ENCODE measurements around the gene ATP8B1. TPM values are rescaled to one million over a fixed set of nuclear protein-coding genes. Genes with fewer than 3 reads are reported as not detected.
"Not testable (repeated sequence)": the region's sequence is repeated elsewhere in the genome, so short reads cannot be mapped to it uniquely, and the experiment has no call there.

Gene ATP8B1
- total RNA-seq, 4 donors from 2014 or later, result 1.6 to 4.2 (median 2.6) TPM

DNA sequence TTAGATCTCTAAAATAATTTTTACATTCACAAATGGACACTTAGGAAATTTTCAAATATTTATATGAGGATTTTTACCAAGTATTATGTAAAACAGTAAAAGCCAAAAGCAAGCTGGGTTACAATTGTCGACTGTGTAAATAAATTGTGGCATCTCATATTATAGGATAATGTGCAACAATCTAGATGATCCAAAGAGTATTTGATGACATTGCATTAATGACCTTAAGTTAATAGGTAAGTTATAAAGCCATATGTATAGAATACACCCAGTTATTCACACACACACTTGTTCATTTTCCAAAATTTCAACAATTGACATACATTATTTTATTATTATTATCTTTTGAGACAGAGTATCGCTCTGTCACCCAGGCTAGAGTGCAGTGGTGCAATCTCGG, 69.3 kb downstream of the ATP8B1 start:
- H3K36me3 ChIP-seq, result no peaks in the 10 kb centered on the region
- ATAC-seq (no peak), DNase-seq (no peak)
- H3K9me3 ChIP-seq, result no peaks in the 10 kb centered on the region
- in situ Hi-C loops (cut with MboI; ENCODE audit: low sequenced_read_pairs in 4 of 4), result no loop called here
- no peak overlapping the region for H3K27ac ChIP-seq
- H3K4me1 ChIP-seq, result no peaks in the 10 kb centered on the region
- TF ChIP-seq POLR2A (IDR thresholded peaks at IDR 0.05), result no peak
- TF ChIP-seq, protein P1, sequence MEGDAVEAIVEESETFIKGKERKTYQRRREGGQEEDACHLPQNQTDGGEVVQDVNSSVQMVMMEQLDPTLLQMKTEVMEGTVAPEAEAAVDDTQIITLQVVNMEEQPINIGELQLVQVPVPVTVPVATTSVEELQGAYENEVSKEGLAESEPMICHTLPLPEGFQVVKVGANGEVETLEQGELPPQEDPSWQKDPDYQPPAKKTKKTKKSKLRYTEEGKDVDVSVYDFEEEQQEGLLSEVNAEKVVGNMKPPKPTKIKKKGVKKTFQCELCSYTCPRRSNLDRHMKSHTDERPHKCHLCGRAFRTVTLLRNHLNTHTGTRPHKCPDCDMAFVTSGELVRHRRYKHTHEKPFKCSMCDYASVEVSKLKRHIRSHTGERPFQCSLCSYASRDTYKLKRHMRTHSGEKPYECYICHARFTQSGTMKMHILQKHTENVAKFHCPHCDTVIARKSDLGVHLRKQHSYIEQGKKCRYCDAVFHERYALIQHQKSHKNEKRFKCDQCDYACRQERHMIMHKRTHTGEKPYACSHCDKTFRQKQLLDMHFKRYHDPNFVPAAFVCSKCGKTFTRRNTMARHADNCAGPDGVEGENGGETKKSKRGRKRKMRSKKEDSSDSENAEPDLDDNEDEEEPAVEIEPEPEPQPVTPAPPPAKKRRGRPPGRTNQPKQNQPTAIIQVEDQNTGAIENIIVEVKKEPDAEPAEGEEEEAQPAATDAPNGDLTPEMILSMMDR (IDR thresholded peaks at IDR 0.05 in 4 of 5, conservative IDR thresholded peaks at IDR 0.05 in 1 of 5), result no peak
- H3K4me3 ChIP-seq, result no peak overlapping the region
- intact Hi-C loops (cut with DNase I; ENCODE audit: low total_unique reads), result no loop called here
- no peaks in the 10 kb centered on the region for H3K27me3 ChIP-seq

DNA sequence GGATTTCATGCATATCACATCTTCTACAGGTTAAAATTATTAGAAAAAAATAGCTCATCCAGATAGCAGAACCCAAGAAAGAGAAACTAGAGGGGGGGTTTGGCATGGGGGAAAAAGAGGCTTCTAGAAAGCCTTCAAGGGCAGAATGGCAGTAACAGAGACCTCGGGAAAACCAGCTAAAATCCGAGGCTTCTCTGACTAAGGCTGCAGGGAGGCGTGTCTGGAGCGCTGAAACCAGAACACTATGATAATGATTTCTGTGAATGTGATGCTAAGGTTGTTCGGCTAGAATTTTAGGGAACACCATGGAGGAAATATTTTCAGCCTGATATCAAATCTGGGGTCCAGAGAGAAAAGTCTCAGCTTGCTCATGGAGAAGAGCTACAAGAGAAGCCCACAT, 73.0 kb downstream of the ATP8B1 start:
- ATAC-seq (no peak), DNase-seq (no peak)
- Histone ChIP-seq H3K36me3 (peaks cover 0 to 7% of the 10 kb centered on the region in 2 donors), H3K4me1 (no peaks in the 10 kb centered on the region), H3K4me3 (no peak overlapping the region), H3K27ac (no peak overlapping the region), H3K9me3 (no peaks in the 10 kb centered on the region), H3K27me3 (no peaks in the 10 kb centered on the region)
- in situ Hi-C loops (cut with MboI; ENCODE audit: low sequenced_read_pairs in 4 of 4), result no loop called here
- no peak for TF ChIP-seq POLR2A (IDR thresholded peaks at IDR 0.05)
- TF ChIP-seq, protein P1 (IDR thresholded peaks at IDR 0.05 in 4 of 5, conservative IDR thresholded peaks at IDR 0.05 in 1 of 5), result no peak
- intact Hi-C loops (cut with DNase I; ENCODE audit: low total_unique reads), result no loop called here

DNA sequence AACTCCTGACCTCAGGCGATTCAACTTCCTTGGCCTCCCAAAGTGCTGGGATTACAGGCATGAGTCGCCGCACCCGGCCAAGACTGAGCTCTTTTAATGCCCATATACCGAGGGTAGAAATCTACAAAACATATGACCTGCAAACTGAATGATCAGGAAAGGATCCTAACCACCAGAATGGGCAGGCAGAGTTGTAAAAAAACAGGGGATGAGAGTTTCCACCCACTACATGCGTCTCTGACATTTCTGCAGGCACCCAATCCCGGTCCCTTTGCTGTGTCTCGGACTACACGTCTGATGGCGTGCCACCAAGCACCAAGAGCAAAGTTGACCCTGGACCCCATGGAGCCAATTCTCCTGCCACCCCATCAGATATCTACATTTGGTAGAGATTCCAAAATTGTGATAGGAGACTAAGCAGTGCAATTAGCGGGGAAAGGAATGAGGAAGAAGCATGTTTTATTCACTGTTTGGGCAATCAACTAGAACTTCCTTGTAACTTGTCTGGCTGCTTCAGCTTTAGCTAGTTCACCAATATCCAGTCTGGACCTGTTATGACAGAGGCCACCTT, 74.1 kb downstream of the ATP8B1 start:
- Histone ChIP-seq H3K27ac (no peak overlapping the region), H3K27me3 (no peaks in the 10 kb centered on the region), H3K4me3 (no peak overlapping the region), H3K36me3 (peaks cover 0 to 7% of the 10 kb centered on the region in 2 donors), H3K4me1 (no peaks in the 10 kb centered on the region), H3K9me3 (no peaks in the 10 kb centered on the region)
- no peak for ATAC-seq
- intact Hi-C loops (cut with DNase I; ENCODE audit: low total_unique reads), result no loop called here
- no peak for DNase-seq
- in situ Hi-C loops (cut with MboI; ENCODE audit: low sequenced_read_pairs in 4 of 4), result no loop called here
- TF ChIP-seq, protein P1 (IDR thresholded peaks at IDR 0.05 in 4 of 5, conservative IDR thresholded peaks at IDR 0.05 in 1 of 5), result no peak
- TF ChIP-seq POLR2A (IDR thresholded peaks at IDR 0.05), result no peak

DNA sequence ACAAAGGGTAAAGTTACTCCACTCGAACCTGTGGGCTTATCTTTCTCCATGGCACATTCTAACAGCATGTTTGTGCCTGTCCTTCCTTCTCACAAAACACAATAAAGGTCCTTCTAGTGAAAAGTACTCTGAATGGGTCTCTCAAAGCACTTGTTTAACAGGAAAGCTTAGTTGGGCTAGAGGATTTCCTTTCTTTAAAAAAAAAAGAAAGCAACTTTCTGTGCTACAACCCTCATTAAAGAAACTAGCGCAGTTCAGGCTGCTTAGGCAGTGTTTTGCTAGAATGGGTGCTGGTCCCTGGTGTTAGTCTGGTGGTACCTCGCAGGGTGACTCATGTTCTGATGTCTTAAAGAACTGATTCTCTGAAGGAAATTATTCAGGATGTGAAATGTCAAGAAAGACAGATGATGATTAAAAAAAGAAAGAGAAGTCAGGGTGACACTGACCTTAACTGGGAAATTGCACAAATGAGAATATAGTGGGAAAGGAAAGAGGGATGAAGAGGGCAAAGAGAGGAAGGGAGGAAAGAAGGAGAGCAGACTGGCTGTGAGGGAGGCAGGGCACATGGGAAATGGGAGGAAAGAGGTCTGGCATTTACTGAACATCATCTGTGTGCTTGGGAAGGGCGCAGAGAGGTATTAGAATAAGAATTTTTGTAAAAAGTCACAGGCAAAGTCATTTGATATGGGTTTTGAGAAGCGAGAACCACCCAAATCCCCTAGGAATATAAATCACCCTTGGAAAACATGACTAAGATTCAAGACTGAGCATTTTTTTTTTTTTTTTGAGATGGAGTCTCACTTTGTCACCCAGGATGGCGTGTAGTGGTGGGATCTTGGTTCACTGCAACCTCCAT, 74.9 kb downstream of the ATP8B1 start:
- no peaks in the 10 kb centered on the region for H3K9me3 ChIP-seq
- no peak overlapping the region for H3K4me3 ChIP-seq
- no peaks in the 10 kb centered on the region for H3K27me3 ChIP-seq
- TF ChIP-seq, protein P1 (IDR thresholded peaks at IDR 0.05 in 4 of 5, conservative IDR thresholded peaks at IDR 0.05 in 1 of 5), result no peak
- no peak for TF ChIP-seq POLR2A (IDR thresholded peaks at IDR 0.05)
- in situ Hi-C loops (cut with MboI; ENCODE audit: low sequenced_read_pairs in 4 of 4), result no loop called here
- H3K4me1 ChIP-seq, result no peaks in the 10 kb centered on the region
- H3K36me3 ChIP-seq, result peaks cover 0 to 7% of the 10 kb centered on the region in 2 donors
- intact Hi-C loops (cut with DNase I; ENCODE audit: low total_unique reads), result no loop called here
- no peak for DNase-seq
- H3K27ac ChIP-seq, result peak overlapping the region in 1 of 4 donors; percentile 43
- ATAC-seq, result no peak

DNA sequence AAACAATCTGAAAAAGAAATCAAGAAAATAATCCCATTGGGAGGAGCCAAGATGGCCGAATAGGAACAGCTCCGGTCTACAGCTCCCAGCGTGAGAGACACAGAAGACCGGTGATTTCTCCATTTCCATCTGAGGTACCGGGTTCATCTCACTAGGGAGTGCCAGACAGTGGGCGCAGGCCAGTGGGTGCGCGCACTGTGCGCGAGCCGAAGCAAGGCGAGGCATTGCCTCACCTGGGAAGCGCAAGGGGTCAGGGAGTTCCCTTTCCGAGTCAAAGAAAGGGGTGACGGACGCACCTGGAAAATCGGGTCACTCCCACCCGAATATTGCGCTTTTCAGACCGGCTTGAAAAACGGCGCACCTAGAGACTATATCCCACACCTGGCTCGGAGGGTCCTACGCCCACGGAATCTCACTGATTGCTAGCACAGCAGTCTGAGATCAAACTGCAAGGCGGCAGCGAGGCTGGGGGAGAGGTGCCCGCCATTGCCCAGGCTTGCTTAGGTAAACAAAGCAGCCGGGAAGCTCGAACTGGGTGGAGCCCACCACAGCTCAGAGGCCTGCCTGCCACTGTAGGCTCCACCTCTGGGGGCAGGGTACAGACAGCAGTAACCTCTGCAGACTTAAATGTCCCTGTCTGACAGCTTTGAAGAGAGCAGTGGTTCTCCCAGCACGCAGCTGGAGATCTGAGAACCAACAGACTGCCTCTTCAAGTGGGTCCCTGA, 83.7 kb downstream of the ATP8B1 start:
- H3K9me3 ChIP-seq; in situ Hi-C loops (cut with MboI; ENCODE audit: low sequenced_read_pairs in 4 of 4); H3K4me3 ChIP-seq; intact Hi-C loops (cut with DNase I; ENCODE audit: low total_unique reads); H3K27me3 ChIP-seq; H3K27ac ChIP-seq; H3K36me3 ChIP-seq; ATAC-seq; H3K4me1 ChIP-seq; DNase-seq: not testable (repeated sequence)

Data from gastrocnemius medialis (tissue), 4 donors.